ENCODE results near the gene ST6GALNAC3.

Gene ST6GALNAC3

DNA sequence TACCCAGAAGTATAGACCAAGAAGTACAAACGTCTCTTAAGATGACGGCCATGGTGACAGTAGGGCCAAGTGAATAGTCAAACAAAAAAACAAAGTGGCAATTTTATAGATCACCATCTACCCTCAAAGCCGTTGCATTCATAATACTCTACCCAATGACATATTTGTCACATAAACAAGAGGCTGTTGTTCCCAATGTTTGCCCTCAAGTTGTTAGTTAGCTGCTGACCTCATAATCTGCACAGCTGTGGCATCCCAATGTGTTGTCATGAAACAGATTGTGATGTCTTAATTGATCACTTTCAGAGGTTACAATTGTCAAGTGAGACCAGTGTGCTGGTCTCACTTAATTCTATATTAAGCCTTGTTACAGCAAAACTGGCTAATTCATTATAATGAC lies 333.8 kb downstream of the ST6GALNAC3 start:
- in situ Hi-C loops (cut with HindIII; ENCODE audit: low sequenced_read_pairs), result no loop called here

DNA sequence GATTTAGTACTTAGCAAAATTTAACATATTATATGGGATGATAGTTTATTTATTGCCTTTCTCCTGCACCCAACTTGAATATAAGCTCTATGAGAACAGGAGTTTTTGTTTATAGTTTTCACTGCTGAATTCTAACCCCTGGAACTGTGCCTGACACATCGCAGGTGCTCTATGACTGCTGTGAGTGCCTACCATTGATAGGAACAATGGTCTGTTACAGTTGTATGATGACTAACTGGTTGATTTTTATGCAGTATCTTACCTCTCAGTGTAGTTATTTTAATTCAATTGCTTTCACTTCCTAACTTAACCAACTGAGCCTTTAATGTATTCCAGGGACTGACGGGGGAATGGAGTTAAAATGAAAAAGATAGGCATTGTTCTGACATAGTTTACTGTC lies 336.0 kb downstream of the ST6GALNAC3 start:
- in situ Hi-C loops (cut with HindIII; ENCODE audit: low sequenced_read_pairs), result loop anchor here (5.0 kb wide), 1 partner anchor 58 kb away; no protein-coding TSS in a partner anchor

DNA sequence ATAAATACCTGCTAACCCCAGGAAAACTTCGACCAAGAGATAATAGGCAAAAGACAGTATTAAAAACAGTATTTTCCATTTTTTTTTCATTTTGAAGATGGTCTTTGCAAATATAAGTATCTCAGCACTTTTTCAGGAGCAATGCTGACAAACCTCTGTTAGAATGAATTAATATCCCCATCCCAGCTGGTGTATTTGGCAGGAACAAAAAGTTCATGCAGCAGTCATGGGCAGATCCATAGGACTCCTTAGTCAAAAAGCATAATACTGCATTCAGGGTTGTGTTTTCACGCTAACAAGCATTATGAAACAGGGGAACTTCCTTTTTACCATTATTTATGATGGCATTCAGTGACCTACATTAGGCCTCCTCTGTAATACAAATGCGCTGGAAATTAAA lies 344.0 kb downstream of the ST6GALNAC3 start:
- in situ Hi-C loops (cut with HindIII; ENCODE audit: low sequenced_read_pairs), result no loop called here

DNA sequence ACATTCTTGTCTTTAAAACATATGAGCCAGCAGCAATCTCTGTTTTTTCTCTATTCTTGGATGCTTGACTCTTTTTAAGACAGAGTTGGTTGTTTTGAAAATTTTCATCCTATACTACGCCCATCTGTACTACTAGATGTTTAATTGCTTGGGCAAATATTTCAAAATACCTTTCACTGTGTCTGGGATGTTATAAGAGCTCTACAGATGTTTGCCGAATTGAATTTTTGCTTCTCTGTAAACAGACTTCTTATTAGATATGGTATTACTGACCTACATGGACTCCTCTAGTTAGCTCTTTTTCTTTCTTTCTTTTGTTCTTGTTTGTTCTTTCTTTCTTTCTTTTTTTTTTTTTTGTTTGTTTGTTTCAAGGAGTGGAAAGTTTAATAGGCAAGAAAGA lies 345.1 kb downstream of the ST6GALNAC3 start:
- in situ Hi-C loops (cut with HindIII; ENCODE audit: low sequenced_read_pairs), result no loop called here

DNA sequence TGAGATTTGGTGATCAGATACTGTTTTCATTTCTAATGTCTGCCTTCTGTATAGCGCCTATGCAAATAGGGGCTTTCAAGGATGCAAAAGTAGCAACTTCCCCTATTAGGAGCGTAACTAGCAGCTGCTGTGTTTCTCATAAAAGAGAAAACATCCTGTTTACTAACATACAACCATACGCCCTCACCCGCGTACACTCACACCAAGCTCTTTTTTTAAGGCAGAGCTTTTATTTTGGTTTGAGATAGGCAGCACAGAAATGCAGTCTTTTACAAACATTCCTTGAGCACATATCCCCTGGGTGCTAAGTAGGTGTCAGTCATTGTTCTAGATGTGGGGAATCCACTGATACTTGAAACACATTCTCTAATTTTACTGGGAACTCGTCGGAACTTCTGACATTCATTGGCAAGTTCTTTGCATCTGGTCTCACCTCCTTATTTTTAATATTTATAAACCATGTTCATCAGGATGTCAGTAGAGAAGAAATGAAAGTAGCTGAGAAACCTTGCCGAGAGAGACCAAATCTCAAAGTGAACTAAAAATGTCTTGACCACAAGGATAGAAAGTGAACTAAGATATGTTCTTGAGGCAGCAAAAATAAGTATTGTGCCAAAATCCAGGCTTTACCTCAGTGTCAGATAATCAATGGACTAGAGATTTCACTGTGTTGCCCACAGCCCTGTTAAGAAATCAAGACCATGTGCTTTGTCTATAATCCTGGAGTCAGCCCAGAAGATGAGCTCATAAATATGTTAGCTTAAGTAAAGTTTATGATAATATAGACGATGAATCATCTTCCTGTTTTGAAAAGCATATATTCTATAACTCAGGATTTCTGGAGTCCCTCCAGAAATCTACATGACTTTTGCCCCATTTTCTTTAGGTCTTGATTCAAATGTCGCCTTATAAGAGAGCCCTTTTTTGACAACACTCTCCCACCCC lies 350.9 kb downstream of the ST6GALNAC3 start:
- in situ Hi-C loops (cut with HindIII; ENCODE audit: low sequenced_read_pairs), result no loop called here

DNA sequence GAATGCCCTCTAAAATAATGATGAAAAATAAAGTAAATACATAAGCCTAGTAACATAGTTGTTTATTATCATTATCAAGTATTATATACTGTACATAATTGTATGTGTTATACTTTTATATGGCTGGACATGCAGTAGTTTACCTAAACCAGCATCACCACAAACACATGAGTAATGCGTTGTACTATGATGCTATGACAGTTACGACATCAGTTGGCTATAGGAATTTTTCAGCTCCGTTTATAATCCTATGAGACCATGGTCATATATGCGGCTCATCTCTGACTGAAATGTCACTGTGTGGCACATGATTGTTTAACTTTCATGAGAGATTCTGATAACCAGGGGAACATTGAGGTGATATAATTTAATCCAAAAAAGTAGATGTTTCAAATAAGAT lies 352.1 kb downstream of the ST6GALNAC3 start:
- in situ Hi-C loops (cut with HindIII; ENCODE audit: low sequenced_read_pairs), result no loop called here

DNA sequence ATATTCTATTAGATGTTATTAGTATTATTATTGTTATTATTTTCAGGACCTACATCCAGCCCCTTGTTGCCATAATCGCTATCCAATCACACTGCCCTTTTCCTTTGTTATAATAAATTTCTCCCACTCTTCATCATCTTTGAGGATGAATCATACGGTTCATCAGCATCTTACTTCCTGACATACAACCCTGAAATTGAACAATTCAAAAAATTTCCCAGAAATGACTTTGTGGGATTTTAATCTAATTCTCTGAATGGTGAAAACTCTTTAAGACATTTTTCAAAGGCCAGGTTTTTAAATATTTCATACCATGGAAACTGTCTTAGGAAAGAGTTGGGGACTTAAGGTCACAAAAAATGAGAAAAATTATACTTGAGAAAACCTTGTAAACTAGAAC lies 353.5 kb downstream of the ST6GALNAC3 start:
- in situ Hi-C loops (cut with HindIII; ENCODE audit: low sequenced_read_pairs), result no loop called here

DNA sequence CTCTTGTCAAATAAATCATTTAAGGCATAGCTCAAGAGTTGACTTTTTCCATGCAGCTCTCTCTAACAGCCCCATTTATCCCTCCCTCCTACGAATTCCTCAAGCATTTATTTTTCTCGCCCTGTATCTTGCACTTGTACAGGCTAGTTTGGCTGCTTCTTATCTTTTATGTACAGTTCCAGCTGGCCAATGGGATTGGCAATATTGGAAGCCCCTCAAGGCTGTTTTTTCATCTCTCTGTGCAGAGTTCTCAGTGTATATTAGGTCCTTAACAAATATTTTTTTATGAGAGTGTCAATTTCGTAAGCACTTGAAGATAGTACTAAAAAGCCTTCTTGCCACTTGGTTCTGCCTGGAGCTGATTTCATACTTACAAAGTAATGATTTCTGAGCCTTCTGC lies 356.0 kb downstream of the ST6GALNAC3 start:
- in situ Hi-C loops (cut with HindIII; ENCODE audit: low sequenced_read_pairs), result no loop called here

DNA sequence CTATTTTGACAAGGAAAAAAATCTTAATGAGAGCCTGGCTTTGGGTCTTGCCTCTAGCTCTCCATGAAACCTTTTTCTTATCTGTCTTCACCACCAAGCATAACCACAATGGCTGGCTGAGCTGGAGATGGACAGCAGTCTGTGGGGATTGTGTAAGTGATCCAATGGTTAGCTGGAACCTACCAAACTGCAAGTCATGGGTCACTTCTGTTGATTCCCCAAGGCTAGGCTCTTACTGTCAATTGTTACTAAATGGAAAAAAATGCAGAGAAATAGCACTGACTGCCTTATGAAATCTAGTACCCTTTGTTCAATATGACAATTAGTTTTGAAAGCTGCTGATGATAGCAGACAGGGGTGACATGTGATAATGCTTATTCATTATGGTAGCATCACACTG lies 359.0 kb downstream of the ST6GALNAC3 start:
- in situ Hi-C loops (cut with HindIII; ENCODE audit: low sequenced_read_pairs), result no loop called here

DNA sequence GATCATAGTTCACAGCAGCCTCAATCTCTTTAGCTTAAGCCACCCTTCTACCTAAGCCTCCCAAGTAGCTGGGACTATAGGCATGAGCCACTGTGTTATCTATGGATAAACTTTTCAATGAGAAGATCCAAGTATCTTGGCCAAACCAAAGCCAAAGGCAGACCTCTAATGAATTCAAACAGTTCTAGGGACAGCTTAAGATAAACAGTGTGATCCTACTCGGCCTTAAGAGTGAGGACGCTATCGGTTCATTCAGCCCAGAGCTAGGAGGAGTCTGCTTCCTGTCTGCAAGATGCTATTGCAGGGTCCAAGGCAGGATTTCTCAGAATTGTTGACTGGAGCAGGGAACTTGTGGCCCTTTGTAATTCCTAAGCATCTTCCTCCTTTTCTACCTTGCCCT lies 368.7 kb downstream of the ST6GALNAC3 start:
- in situ Hi-C loops (cut with HindIII; ENCODE audit: low sequenced_read_pairs), result no loop called here

DNA sequence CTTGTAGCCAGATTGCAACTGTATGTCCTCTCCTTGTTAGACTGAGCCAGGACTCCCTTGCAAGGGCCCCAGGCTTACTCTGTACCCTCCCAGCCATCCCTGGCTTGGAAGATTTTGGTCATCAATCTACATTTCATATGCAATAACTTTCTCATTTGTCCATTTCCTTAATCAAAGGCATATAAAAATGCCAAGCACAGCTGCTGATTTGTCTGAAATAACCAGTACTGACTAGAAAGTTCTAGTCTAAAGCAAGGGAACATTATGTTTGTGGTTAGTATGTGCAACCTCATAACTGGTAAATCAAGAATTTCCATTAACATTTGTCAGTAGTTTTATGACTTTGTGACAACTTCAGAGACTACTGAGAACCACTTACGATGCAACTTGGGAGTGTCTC lies 370.2 kb downstream of the ST6GALNAC3 start:
- in situ Hi-C loops (cut with HindIII; ENCODE audit: low sequenced_read_pairs), result no loop called here

DNA sequence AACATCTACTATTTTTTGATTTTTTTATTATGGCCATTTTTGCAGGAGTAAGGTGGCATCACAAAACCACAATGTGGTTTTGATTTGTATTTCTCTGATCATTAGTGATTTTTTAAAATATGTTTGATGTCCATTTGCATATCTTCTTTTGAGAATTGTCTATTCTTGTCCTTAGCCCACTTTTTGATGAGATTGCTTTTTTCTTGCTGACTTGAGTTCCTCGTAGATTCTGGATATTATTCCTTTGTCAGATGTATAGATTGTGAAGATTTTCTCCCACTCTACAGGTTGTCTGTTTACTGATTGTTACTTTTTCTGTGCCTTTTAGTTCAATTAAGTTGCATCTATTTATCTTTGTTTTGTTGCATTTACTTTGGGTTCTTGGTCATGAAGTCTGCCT lies 375.7 kb downstream of the ST6GALNAC3 start:
- in situ Hi-C loops (cut with HindIII; ENCODE audit: low sequenced_read_pairs), result no loop called here

DNA sequence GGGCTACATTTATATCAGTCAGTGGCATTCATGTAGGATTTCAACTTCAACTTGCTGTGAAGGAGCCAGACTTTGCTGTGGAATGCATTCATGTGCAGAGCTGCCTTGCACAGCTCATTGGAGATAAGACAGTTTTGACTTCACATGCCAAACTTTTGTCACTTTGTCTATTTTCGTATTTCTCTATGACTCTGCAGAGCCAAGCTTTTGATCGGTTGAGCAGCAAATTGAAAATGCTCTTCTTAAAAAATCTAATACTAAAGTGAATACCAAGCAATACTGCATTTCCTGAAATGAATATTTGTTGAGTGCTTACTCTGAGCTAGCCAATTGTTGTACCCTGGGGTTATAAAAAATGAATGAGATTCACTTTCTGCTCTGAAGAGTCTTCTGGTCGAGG lies 388.7 kb downstream of the ST6GALNAC3 start:
- in situ Hi-C loops (cut with HindIII; ENCODE audit: low sequenced_read_pairs), result no loop called here

DNA sequence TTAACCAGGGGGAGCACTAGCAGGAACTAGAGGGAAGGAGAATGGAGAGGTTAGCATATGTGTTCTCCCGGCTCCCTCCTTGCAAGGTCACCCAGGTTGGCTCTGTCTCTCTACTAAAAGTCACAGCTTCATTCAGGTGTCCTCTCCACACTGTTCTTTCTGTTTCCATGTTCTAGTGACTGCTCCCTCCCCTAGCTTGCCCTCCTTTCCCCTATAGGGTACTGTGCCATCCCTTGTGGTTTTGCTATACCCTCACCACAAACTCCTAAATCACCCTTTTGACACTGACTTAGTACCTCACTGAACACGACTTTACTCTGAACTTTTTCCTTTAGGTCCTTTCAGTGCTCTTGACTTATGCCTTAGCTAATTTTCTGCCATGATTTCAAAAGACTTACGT lies 389.3 kb downstream of the ST6GALNAC3 start:
- in situ Hi-C loops (cut with HindIII; ENCODE audit: low sequenced_read_pairs), result no loop called here

DNA sequence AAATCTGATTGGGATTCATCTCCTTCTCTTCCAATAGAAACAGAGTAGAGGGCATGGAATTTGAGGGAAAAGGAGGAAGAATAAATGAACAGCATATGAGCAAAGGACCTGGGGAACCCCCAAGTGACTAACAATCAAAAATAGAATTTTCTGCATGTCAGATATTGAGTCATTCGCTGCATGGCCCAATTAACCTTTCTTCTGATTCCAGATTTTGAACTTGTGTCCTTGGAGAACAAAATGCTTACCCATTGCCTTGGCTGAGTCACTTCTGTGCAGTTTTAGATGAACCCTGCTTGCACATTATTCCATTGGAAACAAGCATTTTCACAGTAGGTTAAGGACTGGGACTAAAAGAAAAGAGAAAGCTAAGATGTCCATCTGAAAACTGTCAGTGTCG lies 390.5 kb downstream of the ST6GALNAC3 start:
- in situ Hi-C loops (cut with HindIII; ENCODE audit: low sequenced_read_pairs), result no loop called here

DNA sequence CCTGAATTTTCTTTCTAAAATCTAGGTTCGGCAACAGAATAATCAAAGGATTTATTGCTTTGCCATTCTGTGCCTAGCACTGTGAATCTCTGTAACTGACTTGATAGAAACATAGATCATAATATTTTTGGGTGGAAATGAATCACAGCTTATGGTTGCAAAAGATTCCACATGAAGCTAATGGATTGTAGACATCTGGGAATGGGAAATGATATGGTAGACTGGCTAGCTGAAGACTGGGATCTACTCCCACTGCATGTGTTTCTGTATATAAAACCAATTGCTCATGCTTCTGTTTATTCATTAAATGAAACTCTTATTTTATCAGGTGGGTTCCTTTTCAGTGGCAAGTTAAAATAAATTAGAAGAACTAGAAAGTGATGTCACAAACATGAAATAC lies 395.6 kb downstream of the ST6GALNAC3 start:
- in situ Hi-C loops (cut with HindIII; ENCODE audit: low sequenced_read_pairs), result no loop called here

DNA sequence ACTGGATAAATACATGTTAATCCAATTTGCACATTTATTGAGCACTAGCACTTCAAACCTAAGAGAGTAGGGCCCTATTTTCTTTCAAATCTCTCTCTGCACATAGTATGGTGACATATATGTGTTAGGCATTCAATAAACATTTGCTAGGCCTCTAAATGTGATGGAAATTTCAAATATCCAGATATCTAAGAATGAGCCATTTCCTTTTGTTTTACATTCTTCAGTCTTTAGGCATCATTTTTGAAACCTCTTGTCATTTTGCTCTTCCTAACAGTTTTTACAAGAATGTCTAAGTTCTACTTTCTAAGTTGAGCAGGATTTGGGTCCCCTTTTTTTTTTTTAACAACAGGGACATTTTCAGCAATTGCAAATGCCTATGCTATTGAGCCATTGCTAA lies 397.0 kb downstream of the ST6GALNAC3 start:
- in situ Hi-C loops (cut with HindIII; ENCODE audit: low sequenced_read_pairs), result no loop called here

DNA sequence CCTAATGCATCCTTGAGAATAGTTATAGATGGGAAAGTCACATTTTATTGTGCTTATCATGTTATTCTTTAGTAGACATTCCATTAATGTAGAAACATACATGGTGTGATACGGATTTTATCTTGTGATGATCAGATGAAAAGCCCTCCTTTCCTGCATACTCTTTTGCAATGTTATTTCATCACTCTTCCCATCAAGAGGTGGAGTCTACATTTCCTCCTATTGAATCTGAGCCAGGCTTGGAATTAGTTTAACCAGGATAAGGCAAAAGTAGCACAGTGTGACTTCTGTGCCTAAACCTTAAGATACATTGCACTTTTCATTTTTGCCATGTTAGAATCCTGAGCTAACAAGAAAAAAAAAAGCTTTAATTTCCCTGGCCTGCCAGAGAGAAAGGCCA lies 399.0 kb downstream of the ST6GALNAC3 start:
- in situ Hi-C loops (cut with HindIII; ENCODE audit: low sequenced_read_pairs), result no loop called here

DNA sequence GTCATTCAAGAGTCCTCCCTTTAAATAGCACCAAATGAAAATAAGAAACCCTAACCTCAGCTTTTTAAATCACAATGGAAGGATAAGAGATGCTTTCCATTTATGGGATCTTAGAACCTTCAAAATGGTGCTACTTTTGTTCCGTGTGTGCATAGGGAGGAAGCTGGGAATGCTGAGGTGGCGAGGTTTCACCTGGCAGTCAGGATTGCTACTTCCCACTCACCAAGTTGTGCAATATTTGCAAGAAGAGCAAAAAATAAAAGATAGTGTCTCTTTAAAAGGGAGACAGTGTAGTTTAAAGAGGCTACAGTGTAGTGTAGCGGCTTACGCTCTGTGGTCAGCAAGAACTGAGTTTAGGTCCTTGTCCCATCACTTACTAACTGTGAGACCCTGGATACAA lies 400.4 kb downstream of the ST6GALNAC3 start:
- in situ Hi-C loops (cut with HindIII; ENCODE audit: low sequenced_read_pairs), result no loop called here

DNA sequence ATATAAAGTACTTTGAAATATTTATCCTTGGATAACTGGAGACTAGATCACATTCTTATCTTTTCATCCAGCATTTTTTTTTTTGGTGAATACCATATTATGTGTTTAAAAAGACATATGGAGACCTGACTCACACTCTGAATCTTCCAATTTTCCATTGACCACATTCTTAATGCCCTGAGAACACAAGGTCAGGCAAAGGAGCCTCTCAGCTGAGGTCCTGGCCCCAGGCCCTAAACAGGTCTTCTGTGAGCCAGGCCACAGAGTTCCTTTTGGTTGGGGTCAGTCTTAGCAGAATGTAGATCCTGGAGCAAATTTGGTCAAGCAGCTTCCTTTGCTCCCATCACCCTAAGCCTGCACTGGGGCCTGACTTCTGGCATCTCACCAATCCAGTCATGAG lies 402.6 kb downstream of the ST6GALNAC3 start:
- in situ Hi-C loops (cut with HindIII; ENCODE audit: low sequenced_read_pairs), result no loop called here

DNA sequence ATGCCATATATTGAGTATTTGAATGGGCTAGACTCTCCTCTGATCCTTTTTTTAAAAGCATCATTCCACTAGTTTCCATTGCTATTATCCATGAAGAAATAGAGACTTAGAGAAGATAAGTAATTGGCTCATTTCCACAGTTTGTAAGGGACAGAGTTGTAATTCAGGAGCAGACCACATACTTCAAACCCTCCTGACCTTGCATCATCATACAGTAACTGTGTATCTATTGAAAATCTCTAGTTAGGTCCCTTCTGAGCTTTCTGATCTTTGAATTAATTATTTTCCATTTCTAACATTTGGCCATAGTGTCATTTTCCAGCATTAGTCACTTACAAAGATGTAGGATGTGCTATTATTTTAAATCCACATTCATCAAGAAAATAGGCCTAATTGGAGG lies 406.3 kb downstream of the ST6GALNAC3 start:
- in situ Hi-C loops (cut with HindIII; ENCODE audit: low sequenced_read_pairs), result no loop called here

DNA sequence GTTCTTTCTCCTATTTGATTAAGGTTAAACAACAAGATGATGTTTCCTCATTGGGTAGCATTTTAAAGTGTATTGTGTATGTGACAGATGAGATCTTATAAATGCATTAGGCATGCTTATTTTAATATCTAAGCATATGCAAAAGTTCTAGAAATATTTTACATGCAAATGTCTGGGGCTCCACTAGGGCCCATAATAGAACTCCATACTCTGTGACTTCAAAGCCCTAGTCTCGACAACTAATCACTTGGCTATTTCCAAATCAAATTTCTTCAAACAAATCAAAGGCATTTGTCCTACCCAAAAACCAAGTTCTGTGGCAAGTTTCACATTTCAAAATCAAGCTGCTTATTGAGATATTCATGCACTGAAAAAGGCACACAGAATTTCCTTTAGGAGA lies 407.1 kb downstream of the ST6GALNAC3 start:
- in situ Hi-C loops (cut with HindIII; ENCODE audit: low sequenced_read_pairs), result no loop called here

DNA sequence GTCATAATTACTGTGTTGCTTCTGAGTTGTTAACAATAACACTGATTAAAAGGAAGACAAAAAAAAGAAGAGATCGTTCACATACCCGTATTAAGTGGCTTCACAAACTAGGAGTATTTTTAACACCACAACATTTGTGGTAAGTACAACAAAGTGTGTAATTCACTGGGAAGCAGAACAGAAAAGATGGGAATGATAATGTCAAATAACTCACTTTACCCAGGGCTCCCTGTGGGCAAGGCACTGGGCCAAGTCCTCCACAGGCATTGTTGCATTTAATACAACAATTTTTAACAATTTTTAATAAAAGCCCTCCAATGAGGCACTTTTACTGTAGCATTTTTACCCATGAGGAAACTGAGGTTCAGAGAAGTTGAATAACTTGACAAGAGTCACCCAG lies 407.7 kb downstream of the ST6GALNAC3 start:
- in situ Hi-C loops (cut with HindIII; ENCODE audit: low sequenced_read_pairs), result no loop called here

Measured in endothelial cell of hepatic sinusoid (primary cell).